ENCODE measurements around the gene KIF3A.

The KIF3A gene

DNA sequence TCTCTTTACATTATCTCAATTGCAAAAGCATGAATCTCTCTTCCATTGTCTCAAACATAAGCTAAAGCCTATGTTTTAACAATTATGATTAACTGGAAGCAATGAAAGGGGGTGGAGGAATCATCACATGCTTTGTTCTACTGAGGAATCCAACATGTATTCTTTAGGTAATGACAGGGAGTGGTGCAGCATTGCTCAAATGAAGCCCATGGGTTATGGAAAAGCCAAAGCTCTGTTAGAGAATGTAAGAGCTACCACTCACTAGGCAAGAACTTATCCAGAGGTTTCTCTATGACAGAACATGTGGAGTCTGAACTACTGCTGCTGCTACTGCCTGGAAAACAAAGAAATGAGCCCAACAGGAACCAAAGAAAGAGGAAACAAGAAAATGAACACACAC lies 28.7 kb downstream of the KIF3A start:
- Histone ChIP-seq H3K27ac (replicated peaks; ENCODE audit: low read length) (no peak overlapping the region), H3K4me1 (ENCODE audit: control insufficient read depth in 2 of 2, insufficient read depth in 1 of 2, low read depth in 1 of 2, low read length in 2 of 2) (no peaks in the 10 kb centered on the region), H3K14ac (ENCODE audit: low read length) (no peak overlapping the region), H2BK15ac (ENCODE audit: low read length) (no peak overlapping the region), H3K9me3 (replicated peaks in 1 of 2; ENCODE audit: control insufficient read depth in 2 of 2, insufficient read depth in 1 of 2, low read depth in 1 of 2, low read length in 2 of 2) (no peaks in the 10 kb centered on the region), H3K23ac (ENCODE audit: low read depth, low read length, poor library complexity) (no peak overlapping the region), H3K79me1 (ENCODE audit: low read depth, low read length) (no peaks in the 10 kb centered on the region), H4K8ac (ENCODE audit: low read depth, low read length) (no peak overlapping the region), H3K27me3 (ENCODE audit: control insufficient read depth in 3 of 3, insufficient read depth in 3 of 3, low read depth in 1 of 3, low read length in 3 of 3) (no peaks in the 10 kb centered on the region), H2AK5ac (ENCODE audit: low read depth, low read length) (no peak overlapping the region), H4K91ac (ENCODE audit: low read depth, low read length, poor library complexity) (no peak overlapping the region), H3K18ac (ENCODE audit: low read length) (no peak overlapping the region), H2BK5ac (ENCODE audit: low read length) (no peak overlapping the region), H2BK12ac (ENCODE audit: low read length) (no peak overlapping the region), H3K4me2 (ENCODE audit: insufficient read depth, low read length, poor library complexity, severe bottlenecking) (no peak overlapping the region), H3K4me3 (ENCODE audit: low read length in 2 of 2) (no peak overlapping the region), H3K4ac (ENCODE audit: low read length) (no peak overlapping the region), H3K36me3 (replicated peaks in 1 of 2; ENCODE audit: control insufficient read depth in 2 of 2, insufficient read depth in 2 of 2, low read length in 2 of 2) (peaks cover 5% of the 10 kb centered on the region in 2 donors), H2AFZ (ENCODE audit: low read length) (no peak overlapping the region), H3K9ac (ENCODE audit: low read depth, low read length, poor library complexity) (no peak overlapping the region), H2BK120ac (ENCODE audit: low read depth, low read length) (no peak overlapping the region)
- DNase-seq (ENCODE audit: low spot score): no peak

DNA sequence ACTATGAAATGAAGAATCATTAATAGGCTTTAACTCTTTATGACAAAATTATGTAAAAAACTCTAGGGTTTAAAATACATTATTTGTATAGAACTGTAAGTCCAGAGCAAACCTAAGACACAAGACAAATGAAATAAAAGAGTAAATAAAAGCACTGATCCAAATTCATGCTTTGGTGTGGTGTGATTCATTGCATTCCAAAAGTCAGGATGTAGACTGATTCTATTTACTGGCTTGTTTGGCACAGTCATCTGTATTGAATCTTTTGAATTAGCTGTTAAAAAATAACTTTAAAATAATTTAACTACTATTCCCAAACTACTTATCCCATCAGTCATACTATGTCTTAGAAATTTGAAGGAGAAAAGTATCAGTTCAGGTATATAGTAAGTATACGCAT lies 32.5 kb downstream of the KIF3A start:
- Histone ChIP-seq H3K27me3 (ENCODE audit: control insufficient read depth in 3 of 3, insufficient read depth in 3 of 3, low read depth in 1 of 3, low read length in 3 of 3) (no peaks in the 10 kb centered on the region), H3K27ac (replicated peaks; ENCODE audit: low read length) (no peak overlapping the region), H3K4me2 (ENCODE audit: insufficient read depth, low read length, poor library complexity, severe bottlenecking) (no peak overlapping the region), H3K9me3 (replicated peaks in 1 of 2; ENCODE audit: control insufficient read depth in 2 of 2, insufficient read depth in 1 of 2, low read depth in 1 of 2, low read length in 2 of 2) (no peaks in the 10 kb centered on the region), H3K9ac (ENCODE audit: low read depth, low read length, poor library complexity) (no peak overlapping the region), H3K4me3 (ENCODE audit: low read length in 2 of 2) (no peak overlapping the region), H2BK5ac (ENCODE audit: low read length) (no peak overlapping the region), H3K14ac (ENCODE audit: low read length) (no peak overlapping the region), H2AK5ac (ENCODE audit: low read depth, low read length) (no peak overlapping the region), H3K4ac (ENCODE audit: low read length) (no peak overlapping the region), H3K79me1 (ENCODE audit: low read depth, low read length) (no peaks in the 10 kb centered on the region), H2BK15ac (ENCODE audit: low read length) (no peak overlapping the region), H2BK12ac (ENCODE audit: low read length) (no peak overlapping the region), H3K4me1 (ENCODE audit: control insufficient read depth in 2 of 2, insufficient read depth in 1 of 2, low read depth in 1 of 2, low read length in 2 of 2) (no peaks in the 10 kb centered on the region), H3K36me3 (replicated peaks in 1 of 2; ENCODE audit: control insufficient read depth in 2 of 2, insufficient read depth in 2 of 2, low read length in 2 of 2) (peaks cover 9 to 36% of the 10 kb centered on the region in 2 donors), H4K8ac (ENCODE audit: low read depth, low read length) (no peak overlapping the region), H2BK120ac (ENCODE audit: low read depth, low read length) (no peak overlapping the region), H4K91ac (ENCODE audit: low read depth, low read length, poor library complexity) (no peak overlapping the region), H3K18ac (ENCODE audit: low read length) (no peak overlapping the region), H3K23ac (ENCODE audit: low read depth, low read length, poor library complexity) (no peak overlapping the region), H2AFZ (ENCODE audit: low read length) (no peak overlapping the region)
- WGBS, 2 donors (ENCODE audit: extremely low coverage in 2 of 2, insufficient read length in 2 of 2, insufficient replicate concordance in 1 of 2): no CpG with 5 or more reads among the region's 1 CpG
- no peak for DNase-seq (ENCODE audit: low spot score)

DNA sequence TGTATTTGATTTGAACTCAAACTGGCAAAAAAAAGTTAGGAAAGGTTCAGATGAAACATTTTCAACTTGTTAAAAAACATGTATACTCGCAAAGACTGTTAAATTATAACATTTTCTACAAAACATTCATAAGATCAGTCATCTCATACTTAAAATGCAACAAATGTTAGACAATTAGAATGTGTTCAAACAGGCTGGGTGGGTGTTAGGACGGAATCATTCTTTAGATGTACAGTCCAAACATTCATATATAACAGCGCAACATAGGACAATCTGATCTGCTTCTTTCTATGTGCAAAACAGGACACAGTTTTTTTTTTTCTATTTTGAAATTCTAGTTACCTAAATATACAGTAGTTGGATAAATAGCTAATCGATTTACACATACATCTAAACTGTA lies 41.4 kb downstream of the KIF3A start:
- Histone ChIP-seq H3K4me2 (ENCODE audit: insufficient read depth, low read length, poor library complexity, severe bottlenecking) (no peak overlapping the region), H3K4ac (ENCODE audit: low read length) (no peak overlapping the region), H3K4me1 (ENCODE audit: control insufficient read depth in 2 of 2, insufficient read depth in 1 of 2, low read depth in 1 of 2, low read length in 2 of 2) (no peaks in the 10 kb centered on the region), H3K36me3 (replicated peaks in 1 of 2; ENCODE audit: control insufficient read depth in 2 of 2, insufficient read depth in 2 of 2, low read length in 2 of 2) (peaks cover 14 to 37% of the 10 kb centered on the region in 2 donors), H4K8ac (ENCODE audit: low read depth, low read length) (no peak overlapping the region), H3K27ac (replicated peaks; ENCODE audit: low read length) (no peak overlapping the region), H3K27me3 (ENCODE audit: control insufficient read depth in 3 of 3, insufficient read depth in 3 of 3, low read depth in 1 of 3, low read length in 3 of 3) (no peaks in the 10 kb centered on the region), H3K4me3 (ENCODE audit: low read length in 2 of 2) (no peak overlapping the region), H3K14ac (ENCODE audit: low read length) (no peak overlapping the region), H2BK120ac (ENCODE audit: low read depth, low read length) (no peak overlapping the region), H2AFZ (ENCODE audit: low read length) (no peak overlapping the region), H3K23ac (ENCODE audit: low read depth, low read length, poor library complexity) (no peak overlapping the region), H2AK5ac (ENCODE audit: low read depth, low read length) (no peak overlapping the region), H3K18ac (ENCODE audit: low read length) (no peak overlapping the region), H2BK12ac (ENCODE audit: low read length) (no peak overlapping the region), H3K79me1 (ENCODE audit: low read depth, low read length) (no peaks in the 10 kb centered on the region), H4K91ac (ENCODE audit: low read depth, low read length, poor library complexity) (no peak overlapping the region), H3K9me3 (replicated peaks in 1 of 2; ENCODE audit: control insufficient read depth in 2 of 2, insufficient read depth in 1 of 2, low read depth in 1 of 2, low read length in 2 of 2) (no peaks in the 10 kb centered on the region), H3K9ac (ENCODE audit: low read depth, low read length, poor library complexity) (no peak overlapping the region), H2BK5ac (ENCODE audit: low read length) (no peak overlapping the region), H2BK15ac (ENCODE audit: low read length) (no peak overlapping the region)
- WGBS, 2 donors (ENCODE audit: extremely low coverage in 2 of 2, insufficient read length in 2 of 2, insufficient replicate concordance in 1 of 2): no CpG with 5 or more reads among the region's 4 CpGs
- DNase-seq (ENCODE audit: low spot score): no peak

DNA sequence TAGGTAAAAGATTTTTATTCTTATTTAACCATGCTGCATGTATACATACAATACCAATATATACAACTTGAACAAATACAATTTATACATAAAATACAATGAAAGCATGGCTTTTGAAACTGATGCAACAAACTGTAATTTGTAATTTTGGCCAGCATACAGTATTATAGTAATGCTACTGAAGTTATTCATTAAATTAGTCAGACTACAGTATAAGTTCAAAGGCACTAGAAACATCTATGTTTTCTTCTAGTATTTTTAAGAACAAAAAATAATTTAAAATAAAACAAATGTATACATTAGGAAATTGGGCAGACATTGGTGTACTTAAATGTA lies 44.7 kb downstream of the KIF3A start:
- Histone ChIP-seq H2BK15ac (ENCODE audit: low read length) (no peak overlapping the region), H2BK5ac (ENCODE audit: low read length) (no peak overlapping the region), H3K4me1 (ENCODE audit: control insufficient read depth in 2 of 2, insufficient read depth in 1 of 2, low read depth in 1 of 2, low read length in 2 of 2) (no peaks in the 10 kb centered on the region), H3K4ac (ENCODE audit: low read length) (no peak overlapping the region), H3K4me3 (ENCODE audit: low read length in 2 of 2) (no peak overlapping the region), H3K27ac (replicated peaks; ENCODE audit: low read length) (no peak overlapping the region), H3K18ac (ENCODE audit: low read length) (no peak overlapping the region), H3K23ac (ENCODE audit: low read depth, low read length, poor library complexity) (no peak overlapping the region), H3K4me2 (ENCODE audit: insufficient read depth, low read length, poor library complexity, severe bottlenecking) (no peak overlapping the region), H2AK5ac (ENCODE audit: low read depth, low read length) (no peak overlapping the region), H3K79me1 (ENCODE audit: low read depth, low read length) (no peaks in the 10 kb centered on the region), H3K27me3 (ENCODE audit: control insufficient read depth in 3 of 3, insufficient read depth in 3 of 3, low read depth in 1 of 3, low read length in 3 of 3) (no peaks in the 10 kb centered on the region), H3K36me3 (replicated peaks in 1 of 2; ENCODE audit: control insufficient read depth in 2 of 2, insufficient read depth in 2 of 2, low read length in 2 of 2) (peaks cover 3 to 7% of the 10 kb centered on the region in 2 donors), H2AFZ (ENCODE audit: low read length) (no peak overlapping the region), H3K9ac (ENCODE audit: low read depth, low read length, poor library complexity) (no peak overlapping the region), H2BK12ac (ENCODE audit: low read length) (no peak overlapping the region), H4K91ac (ENCODE audit: low read depth, low read length, poor library complexity) (no peak overlapping the region), H4K8ac (ENCODE audit: low read depth, low read length) (no peak overlapping the region), H3K9me3 (replicated peaks in 1 of 2; ENCODE audit: control insufficient read depth in 2 of 2, insufficient read depth in 1 of 2, low read depth in 1 of 2, low read length in 2 of 2) (no peaks in the 10 kb centered on the region), H2BK120ac (ENCODE audit: low read depth, low read length) (no peak overlapping the region), H3K14ac (ENCODE audit: low read length) (no peak overlapping the region)
- no peak for DNase-seq (ENCODE audit: low spot score)

Data from neuronal stem cell (in vitro differentiated cells).